Nephron (organoid): ENCODE measurements around the gene TFAM.

Experiments
- H3K27ac Mint-ChIP-seq, 3 experiments: 2 replicates each; pipeline ENCODE4 v1.8.0; 2020; ENCODE audit warnings: mixed read lengths in 3 of 3, mild to moderate bottlenecking in 2 of 3, moderate library complexity in 1 of 3
- H3K27me3 Mint-ChIP-seq: 2 replicates; pipeline ENCODE4 v1.8.0; 2021; ENCODE audit warnings: low read depth, mild to moderate bottlenecking, moderate library complexity, mixed read lengths
- H3K36me3 Mint-ChIP-seq: 2 replicates; pipeline ENCODE4 v1.8.0; 2020; ENCODE audit warnings: low read depth, mixed read lengths
- H3K4me1 Mint-ChIP-seq: 2 replicates; pipeline ENCODE4 v1.8.0; 2020; ENCODE audit warnings: mixed read lengths
- H3K4me3 Mint-ChIP-seq, 3 experiments: 2 replicates each; pipeline ENCODE4 v1.8.0; 2020; ENCODE audit warnings: mild to moderate bottlenecking in 3 of 3, mixed read lengths in 3 of 3, moderate library complexity in 2 of 3
- H3K9me3 Mint-ChIP-seq: 2 replicates; pipeline ENCODE4 v1.8.0; 2020; ENCODE audit warnings: mixed read lengths
- TF ChIP-seq, protein P1 (sequence below), 3 experiments: fragments of 200-600 bp; sonication (generic); IDR thresholded peaks; one replicate each; pipeline ENCODE4 v1.5.0; 2021; ENCODE audit warnings: antibody characterized with exemption in 3 of 3; ENCODE audit not compliant: unreplicated experiment in 3 of 3

The TFAM gene

DNA sequence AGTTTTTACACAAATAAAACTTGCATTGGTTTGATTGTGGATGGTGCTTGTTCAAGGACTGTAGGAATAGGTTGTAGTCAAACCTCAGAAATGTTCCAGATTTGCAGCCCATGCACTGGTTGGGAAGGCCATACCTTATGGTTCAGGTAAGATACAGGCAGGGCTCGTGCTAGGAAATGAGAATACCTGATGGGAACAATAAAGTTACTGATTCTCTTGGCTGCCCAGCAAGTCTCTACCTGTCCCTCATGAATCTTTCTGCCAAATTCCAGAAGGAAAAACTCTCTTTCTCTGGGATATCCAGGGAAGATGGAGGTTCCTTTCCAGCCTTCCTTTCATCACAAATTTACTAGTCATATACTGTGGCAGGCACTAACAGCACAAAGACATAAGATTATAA lies 53.8 kb downstream of the TFAM start:
- Mint-ChIP-seq H3K27me3 (no peaks in the 10 kb centered on the region), H3K4me1 (peaks cover 25% of the 10 kb centered on the region), H3K9me3 (peaks cover 10% of the 10 kb centered on the region), H3K27ac (peak overlapping the region; percentile 32 to 89 (median 83)), H3K36me3 (no peaks in the 10 kb centered on the region), H3K4me3 (no peak overlapping the region)
- TF ChIP-seq, protein P1, sequence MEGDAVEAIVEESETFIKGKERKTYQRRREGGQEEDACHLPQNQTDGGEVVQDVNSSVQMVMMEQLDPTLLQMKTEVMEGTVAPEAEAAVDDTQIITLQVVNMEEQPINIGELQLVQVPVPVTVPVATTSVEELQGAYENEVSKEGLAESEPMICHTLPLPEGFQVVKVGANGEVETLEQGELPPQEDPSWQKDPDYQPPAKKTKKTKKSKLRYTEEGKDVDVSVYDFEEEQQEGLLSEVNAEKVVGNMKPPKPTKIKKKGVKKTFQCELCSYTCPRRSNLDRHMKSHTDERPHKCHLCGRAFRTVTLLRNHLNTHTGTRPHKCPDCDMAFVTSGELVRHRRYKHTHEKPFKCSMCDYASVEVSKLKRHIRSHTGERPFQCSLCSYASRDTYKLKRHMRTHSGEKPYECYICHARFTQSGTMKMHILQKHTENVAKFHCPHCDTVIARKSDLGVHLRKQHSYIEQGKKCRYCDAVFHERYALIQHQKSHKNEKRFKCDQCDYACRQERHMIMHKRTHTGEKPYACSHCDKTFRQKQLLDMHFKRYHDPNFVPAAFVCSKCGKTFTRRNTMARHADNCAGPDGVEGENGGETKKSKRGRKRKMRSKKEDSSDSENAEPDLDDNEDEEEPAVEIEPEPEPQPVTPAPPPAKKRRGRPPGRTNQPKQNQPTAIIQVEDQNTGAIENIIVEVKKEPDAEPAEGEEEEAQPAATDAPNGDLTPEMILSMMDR (IDR thresholded peaks at IDR 0.05; ENCODE audit: unreplicated experiment in 3 of 3) = no peak

DNA sequence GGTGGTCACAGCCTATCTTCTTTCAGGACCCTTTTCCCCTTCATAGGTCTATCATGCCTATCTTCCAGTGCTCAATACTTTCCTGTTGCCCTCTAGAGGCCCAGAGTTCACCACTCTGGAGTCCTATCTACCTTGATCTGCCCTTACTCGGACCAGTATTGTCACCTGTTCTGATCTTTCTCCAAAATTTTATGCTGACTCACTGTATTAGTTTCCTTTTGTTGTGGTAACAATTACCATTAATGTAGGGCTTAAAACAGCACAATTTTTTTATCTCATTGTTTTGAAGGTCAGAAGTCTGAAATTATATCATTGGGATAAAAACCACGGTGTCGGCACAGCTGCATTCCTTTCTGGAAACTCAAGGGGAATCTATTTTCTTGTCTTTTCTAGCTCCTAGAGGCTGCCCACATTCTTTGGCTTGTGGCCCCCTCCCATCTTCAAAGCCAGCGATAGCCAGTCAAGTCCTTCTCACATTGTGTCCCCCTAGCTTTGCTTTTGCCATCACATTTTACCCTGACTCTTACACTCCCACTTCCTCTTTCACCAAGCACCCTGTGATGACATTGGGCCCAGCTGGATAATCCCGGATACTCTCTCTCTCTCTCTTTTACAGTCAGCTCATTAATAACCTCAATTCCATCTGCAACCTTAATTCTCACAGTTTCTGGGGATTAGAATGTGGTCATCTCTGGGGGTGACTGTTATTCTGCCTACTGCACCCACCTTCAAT lies 54.6 kb downstream of the TFAM start:
- H3K27ac Mint-ChIP-seq = peak overlapping the region; percentile 6 to 89 (median 83)
- H3K4me1 Mint-ChIP-seq = peaks cover 27% of the 10 kb centered on the region
- H3K27me3 Mint-ChIP-seq = no peaks in the 10 kb centered on the region
- peaks cover 10% of the 10 kb centered on the region for H3K9me3 Mint-ChIP-seq
- no peaks in the 10 kb centered on the region for H3K36me3 Mint-ChIP-seq
- H3K4me3 Mint-ChIP-seq = no peak overlapping the region
- TF ChIP-seq, protein P1 (IDR thresholded peaks at IDR 0.05; ENCODE audit: unreplicated experiment in 3 of 3) = no peak

DNA sequence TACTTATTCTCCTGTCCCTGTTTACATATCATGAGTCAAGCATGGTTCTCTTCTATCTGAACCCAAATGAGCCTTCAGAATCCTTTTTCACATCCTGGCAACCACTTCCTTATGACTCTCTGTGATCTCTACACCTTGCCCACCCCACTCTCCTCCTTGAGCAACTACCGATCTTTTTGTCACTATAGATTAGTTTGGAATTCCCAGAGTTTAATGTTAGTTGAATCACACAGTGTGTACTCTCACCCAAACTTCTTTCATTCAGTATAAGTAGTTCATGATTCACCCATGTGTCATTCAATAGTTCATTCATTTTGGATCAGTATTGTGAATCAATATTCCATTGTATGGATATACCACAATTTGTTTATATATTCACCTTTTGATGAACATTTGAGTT lies 55.3 kb downstream of the TFAM start:
- Mint-ChIP-seq H3K4me3 (no peak overlapping the region), H3K27ac (peak overlapping the region in 1 of 3 experiments; percentile 6), H3K27me3 (no peaks in the 10 kb centered on the region), H3K4me1 (peaks cover 25% of the 10 kb centered on the region), H3K36me3 (no peaks in the 10 kb centered on the region), H3K9me3 (peaks cover 10% of the 10 kb centered on the region)
- TF ChIP-seq, protein P1 (IDR thresholded peaks at IDR 0.05; ENCODE audit: unreplicated experiment in 3 of 3) = no peak

DNA sequence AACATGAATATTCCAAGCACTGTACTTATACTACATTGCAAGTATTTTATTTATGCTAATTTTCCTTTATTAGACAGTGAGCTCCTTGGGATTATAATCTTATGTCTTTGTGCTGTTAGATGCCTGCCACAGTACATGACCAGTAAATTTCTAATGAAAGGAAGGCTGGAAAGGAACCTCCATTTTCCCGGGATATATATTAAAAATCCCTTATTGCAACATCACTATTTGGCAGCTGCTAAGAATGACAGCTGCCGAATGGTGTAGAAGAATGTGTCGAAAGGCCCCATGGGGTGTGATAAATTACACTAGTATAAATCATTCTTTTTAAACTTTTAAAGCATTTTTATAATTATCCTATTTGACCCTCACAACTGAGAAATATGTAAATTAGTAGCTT lies 59.1 kb downstream of the TFAM start:
- Mint-ChIP-seq H3K9me3 (peaks cover 13% of the 10 kb centered on the region), H3K4me3 (no peak overlapping the region), H3K27me3 (peaks cover 5% of the 10 kb centered on the region), H3K4me1 (peaks cover 5% of the 10 kb centered on the region), H3K27ac (peak overlapping the region in 1 of 3 experiments; percentile 59), H3K36me3 (no peaks in the 10 kb centered on the region)
- TF ChIP-seq, protein P1 (IDR thresholded peaks at IDR 0.05; ENCODE audit: unreplicated experiment in 3 of 3) = no peak

DNA sequence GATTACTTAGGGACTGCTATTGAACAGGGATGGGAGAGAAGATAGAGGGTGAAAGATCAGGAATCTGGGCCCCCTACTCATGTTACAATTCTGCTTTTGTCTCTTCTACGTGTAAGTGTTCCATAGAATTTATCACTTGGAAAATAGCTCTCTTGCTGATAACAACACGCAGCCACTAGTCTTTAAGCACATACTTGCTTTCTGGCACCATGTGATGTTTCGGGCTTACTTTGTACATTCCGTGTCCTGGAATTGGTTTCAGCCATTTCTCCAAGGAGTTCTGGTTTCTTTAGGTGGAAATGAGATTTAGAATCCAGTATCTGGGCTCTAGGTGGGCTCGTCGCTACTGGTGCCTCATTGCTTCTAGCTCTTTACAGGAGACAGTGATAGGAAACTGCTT lies 59.7 kb downstream of the TFAM start:
- Mint-ChIP-seq H3K27ac (peak overlapping the region in 2 of 3 experiments; percentile 29 to 59), H3K36me3 (no peaks in the 10 kb centered on the region), H3K27me3 (peaks cover 5% of the 10 kb centered on the region), H3K9me3 (peaks cover 13% of the 10 kb centered on the region), H3K4me3 (no peak overlapping the region), H3K4me1 (peaks cover 5% of the 10 kb centered on the region)
- TF ChIP-seq, protein P1 (IDR thresholded peaks at IDR 0.05; ENCODE audit: unreplicated experiment in 3 of 3) = no peak
